Measurements from ENCODE around the gene ATF3.

ATF3 gene

DNA sequence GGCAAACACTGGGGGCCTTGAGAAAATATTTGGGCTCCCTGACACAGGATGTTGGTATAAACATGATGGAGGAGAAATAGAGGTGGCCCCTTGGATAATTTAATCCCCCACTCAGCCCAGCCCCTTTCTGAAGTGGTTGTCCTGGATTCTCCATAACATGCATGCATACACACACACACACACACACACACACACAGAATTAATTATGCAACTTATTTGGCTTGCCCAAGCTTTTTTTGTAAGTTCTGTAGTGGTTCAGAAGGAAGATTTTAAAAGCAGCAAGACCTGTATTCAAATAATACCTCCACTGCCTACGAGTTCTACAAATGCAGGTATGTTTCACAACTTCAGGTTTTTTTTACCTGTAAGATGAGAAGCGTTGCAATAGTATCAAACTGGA lies 15.0 kb downstream of the ATF3 start:
- no peak for DNase-seq (ENCODE audit: low read depth)
- TF ChIP-seq, protein P1, sequence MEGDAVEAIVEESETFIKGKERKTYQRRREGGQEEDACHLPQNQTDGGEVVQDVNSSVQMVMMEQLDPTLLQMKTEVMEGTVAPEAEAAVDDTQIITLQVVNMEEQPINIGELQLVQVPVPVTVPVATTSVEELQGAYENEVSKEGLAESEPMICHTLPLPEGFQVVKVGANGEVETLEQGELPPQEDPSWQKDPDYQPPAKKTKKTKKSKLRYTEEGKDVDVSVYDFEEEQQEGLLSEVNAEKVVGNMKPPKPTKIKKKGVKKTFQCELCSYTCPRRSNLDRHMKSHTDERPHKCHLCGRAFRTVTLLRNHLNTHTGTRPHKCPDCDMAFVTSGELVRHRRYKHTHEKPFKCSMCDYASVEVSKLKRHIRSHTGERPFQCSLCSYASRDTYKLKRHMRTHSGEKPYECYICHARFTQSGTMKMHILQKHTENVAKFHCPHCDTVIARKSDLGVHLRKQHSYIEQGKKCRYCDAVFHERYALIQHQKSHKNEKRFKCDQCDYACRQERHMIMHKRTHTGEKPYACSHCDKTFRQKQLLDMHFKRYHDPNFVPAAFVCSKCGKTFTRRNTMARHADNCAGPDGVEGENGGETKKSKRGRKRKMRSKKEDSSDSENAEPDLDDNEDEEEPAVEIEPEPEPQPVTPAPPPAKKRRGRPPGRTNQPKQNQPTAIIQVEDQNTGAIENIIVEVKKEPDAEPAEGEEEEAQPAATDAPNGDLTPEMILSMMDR (conservative IDR thresholded peaks at IDR 0.05; ENCODE audit: control insufficient read depth, insufficient read depth, low read depth, low read length): no peak

DNA sequence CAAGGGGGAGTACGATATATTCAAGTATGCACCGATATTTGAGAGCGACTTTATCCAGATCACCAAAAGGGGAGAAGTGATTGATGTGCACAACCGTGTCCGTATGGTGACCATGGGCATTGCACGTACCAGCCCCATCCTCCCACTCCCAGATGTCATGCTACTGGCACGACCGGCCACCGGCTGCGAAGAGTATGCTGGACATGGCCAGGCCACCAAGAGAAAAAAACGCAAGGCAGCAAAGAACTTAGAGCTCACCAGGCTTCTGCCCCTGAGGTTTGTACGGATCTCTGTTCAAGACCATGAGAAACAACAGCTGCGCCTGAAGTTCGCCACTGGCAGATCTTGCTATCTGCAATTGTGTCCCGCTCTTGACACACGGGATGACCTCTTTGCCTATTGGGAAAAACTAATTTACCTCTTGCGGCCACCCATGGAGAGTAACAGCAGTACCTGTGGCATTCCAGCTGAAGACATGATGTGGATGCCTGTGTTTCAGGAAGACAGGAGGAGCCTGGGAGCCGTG lies 16.5 kb downstream of the ATF3 start:
- no peak for DNase-seq (ENCODE audit: low read depth)
- no peak overlapping the region for H3K4me3 ChIP-seq (ENCODE audit: control insufficient read depth, low read depth, low read length)
- TF ChIP-seq, protein P1 (conservative IDR thresholded peaks at IDR 0.05; ENCODE audit: control insufficient read depth, insufficient read depth, low read depth, low read length): no peak

More for the DNA sequence above, 15.0 kb downstream of the ATF3 start:
- H3K4me3 ChIP-seq (ENCODE audit: control insufficient read depth, low read depth, low read length): no peak overlapping the region

DNA sequence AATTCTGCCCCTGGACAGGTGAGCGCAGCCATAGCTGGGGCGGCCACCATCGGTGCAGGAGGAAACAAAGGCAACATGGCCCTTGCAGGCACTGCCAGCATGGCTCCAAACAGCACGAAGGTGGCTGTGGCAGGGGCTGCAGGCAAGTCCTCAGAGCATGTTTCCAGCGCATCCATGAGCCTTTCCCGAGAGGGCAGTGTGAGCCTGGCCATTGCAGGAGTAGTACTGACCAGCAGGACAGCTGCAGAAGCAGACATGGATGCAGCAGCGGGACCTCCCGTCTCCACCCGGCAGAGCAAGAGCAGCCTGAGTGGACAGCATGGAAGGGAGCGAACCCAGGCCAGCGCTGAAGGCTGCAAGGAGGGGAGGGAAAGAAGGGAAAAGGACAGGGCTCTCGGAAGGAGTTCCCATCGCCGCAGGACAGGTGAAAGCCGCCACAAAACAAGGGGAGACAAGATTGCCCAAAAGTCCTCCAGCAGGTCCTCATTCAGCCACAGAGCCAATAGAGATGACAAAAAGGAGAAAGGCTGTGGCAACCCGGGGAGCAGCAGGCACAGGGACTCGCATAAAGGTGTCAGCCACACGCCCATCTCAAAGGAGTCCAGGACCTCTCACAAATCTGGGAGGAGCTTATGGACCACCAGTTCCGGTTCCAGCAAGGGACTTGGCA lies 17.4 kb downstream of the ATF3 start:
- TF ChIP-seq, protein P1 (conservative IDR thresholded peaks at IDR 0.05; ENCODE audit: control insufficient read depth, insufficient read depth, low read depth, low read length): no peak
- DNase-seq (ENCODE audit: low read depth): no peak
- no peak overlapping the region for H3K4me3 ChIP-seq (ENCODE audit: control insufficient read depth, low read depth, low read length)

DNA sequence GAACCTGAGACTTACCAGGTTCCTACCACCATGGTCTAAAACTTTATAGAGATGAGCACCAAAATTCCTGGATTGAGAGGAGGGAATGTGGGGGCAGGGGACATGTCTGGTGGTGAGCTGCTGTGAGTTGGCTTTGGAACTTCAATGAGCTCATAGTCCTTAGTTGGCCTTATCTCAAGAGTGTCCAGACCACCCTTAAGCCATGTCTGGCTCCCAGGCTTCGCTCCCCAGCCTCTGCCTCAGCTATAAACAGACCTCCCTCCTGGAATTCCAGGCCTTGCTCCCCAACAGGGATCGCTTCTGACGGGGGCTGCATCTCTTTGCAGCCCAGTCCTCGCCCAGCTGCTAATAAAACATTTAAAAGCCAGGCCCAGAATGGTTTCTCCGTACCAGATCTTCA lies 19.5 kb downstream of the ATF3 start:
- H3K4me3 ChIP-seq (ENCODE audit: control insufficient read depth, low read depth, low read length): no peak overlapping the region
- no peak for DNase-seq (ENCODE audit: low read depth)
- TF ChIP-seq, protein P1 (conservative IDR thresholded peaks at IDR 0.05; ENCODE audit: control insufficient read depth, insufficient read depth, low read depth, low read length): no peak

DNA sequence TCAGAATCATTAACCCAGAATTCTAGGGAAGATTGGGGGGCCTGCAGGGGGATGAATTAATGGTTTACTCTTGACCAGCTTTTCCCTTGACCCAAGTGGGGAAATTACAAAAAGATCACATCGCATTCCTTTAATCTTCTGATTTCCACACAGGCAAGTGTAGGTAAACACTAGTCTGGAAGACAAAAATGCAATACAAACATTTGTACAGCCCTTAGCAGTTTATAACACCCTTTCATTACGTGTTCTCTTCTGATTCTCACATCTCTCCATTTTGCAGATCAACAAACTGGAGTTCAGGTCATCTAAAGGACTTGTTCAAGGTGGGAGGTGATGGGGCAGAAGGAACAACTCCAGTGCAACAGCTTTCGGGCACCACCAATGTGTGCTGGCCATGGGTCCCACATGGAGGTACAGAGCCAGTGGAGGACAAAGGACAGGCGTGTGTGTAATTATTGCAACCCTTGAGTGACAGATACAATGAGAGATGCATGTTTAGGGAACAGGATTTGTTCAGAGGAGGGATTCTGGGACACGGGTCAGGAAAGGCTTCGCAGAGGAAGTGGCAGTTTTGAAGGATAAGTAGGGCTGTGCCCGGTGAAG lies 20.4 kb downstream of the ATF3 start:
- TF ChIP-seq, protein P1 (conservative IDR thresholded peaks at IDR 0.05; ENCODE audit: control insufficient read depth, insufficient read depth, low read depth, low read length): no peak
- DNase-seq (ENCODE audit: low read depth): no peak
- no peak overlapping the region for H3K4me3 ChIP-seq (ENCODE audit: control insufficient read depth, low read depth, low read length)

DNA sequence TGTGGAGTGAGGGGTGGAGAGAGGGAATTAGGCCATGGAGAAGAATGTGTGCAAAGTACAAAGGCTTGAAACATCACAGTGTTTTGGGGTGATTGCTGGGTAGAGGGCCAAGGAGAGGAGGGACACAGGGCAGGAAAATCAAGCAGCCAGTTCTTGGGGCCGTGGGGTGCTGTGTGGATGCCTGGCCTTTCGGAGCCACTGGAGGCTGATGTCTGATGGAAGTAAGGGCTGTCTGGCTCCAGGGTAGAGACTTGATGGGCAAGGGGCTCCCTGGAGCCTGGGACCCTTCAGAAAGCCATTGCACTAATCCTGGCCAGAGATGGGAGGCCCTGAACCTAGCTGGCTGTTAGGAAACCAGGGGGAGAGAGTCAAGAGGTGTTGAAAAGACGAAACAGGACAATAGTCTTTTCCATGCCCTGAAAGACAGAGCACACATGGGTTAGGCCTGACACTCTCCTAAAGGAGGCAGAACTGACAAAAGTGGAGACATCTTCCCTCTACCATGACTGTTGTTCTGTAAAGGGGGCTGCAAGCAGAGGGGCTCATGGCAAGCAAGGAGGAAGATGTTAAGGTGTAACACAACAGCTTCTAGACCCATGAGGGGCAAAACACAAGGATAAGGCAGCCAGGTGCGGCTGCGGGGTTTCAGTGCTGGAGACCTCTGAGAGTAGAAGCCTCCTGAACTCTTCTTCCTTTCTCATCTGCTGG lies 21.0 kb downstream of the ATF3 start:
- H3K4me3 ChIP-seq (ENCODE audit: control insufficient read depth, low read depth, low read length): no peak overlapping the region
- TF ChIP-seq, protein P1 (conservative IDR thresholded peaks at IDR 0.05; ENCODE audit: control insufficient read depth, insufficient read depth, low read depth, low read length): no peak
- DNase-seq (ENCODE audit: low read depth): no peak
